HCT116 (cell line): ENCODE results near the gene TCEAL4. TPM values are rescaled to one million over a fixed set of nuclear protein-coding genes. Genes with fewer than 3 reads are reported as not detected.

Source experiments
- ATAC-seq: fragments of 200-7000 bp; cut with Tn5 transposase; 2 replicates; pipeline ENCODE4 v1.9.1; 2020; ENCODE audit warnings: mild to moderate bottlenecking, moderate library complexity
- BruUV-seq: library from RNA; stranded (reverse); fragments of 400-500 nt; replicated peaks from 2 replicates; lab custom pipeline; 2021; lab: Mats Ljungman, UMichigan
- CTCF ChIA-PET: fragments of 300-600 bp; sonication (Branson Sonifier 250); formaldehyde crosslinking; loops from one replicate; lab custom pipeline; 2021; ENCODE audit warnings: antibody characterized with exemption; lab: Charles Lee
- POLR2A ChIA-PET: fragments of 300-600, 350-600 bp; sonication (Branson Sonifier 250); formaldehyde crosslinking; loops from one replicate; lab custom pipeline; 2021; ENCODE audit warnings: antibody characterized with exemption; lab: Charles Lee
- RAD21 ChIA-PET, 2 experiments: fragments of 300-600 bp; sonication (Branson Sonifier 250); formaldehyde crosslinking; loops; one replicate each; lab custom pipeline; 2023; ENCODE audit warnings: low total read pairs in 2 of 2; ENCODE audit not compliant: uncharacterized antibody in 2 of 2, unreplicated experiment in 2 of 2, low non-redundant PET in 1 of 2; lab: Charles Lee
- DNase-seq: peaks from one replicate; pipeline ENCODE4 v3.0.0-alpha.2; 2010; ENCODE audit warnings: low read depth, low spot score
- H2AFZ ChIP-seq: fragments of 200-600 bp; shearing (Covaris generic), sonication (generic); 2 replicates; pipeline ENCODE4 v1.6.1; 2017; ENCODE audit warnings: low read depth, mixed run types, mixed read lengths, antibody characterized with exemption, low read length; ENCODE audit not compliant: poor library complexity, severe bottlenecking
- H3K27ac ChIP-seq: 2 replicates; pipeline ENCODE4 v1.5.1; 2012; ENCODE audit warnings: low read depth, low read length
- H3K27me3 ChIP-seq: fragments of 200-600 bp; sonication (generic); 2 replicates; pipeline ENCODE4 v1.6.1; 2016; ENCODE audit warnings: mixed run types, low read length, mixed read lengths; ENCODE audit not compliant: insufficient read depth
- H3K36me3 ChIP-seq, 2 experiments: fragments of 200-500 bp in 1 of 2; fragments of 200-600 bp in 1 of 2; sonication (Bioruptor generic) in 1 of 2; sonication (generic) in 1 of 2; 2 replicates each; pipeline versions ENCODE4 v1.5.1 to v1.6.1; 2014 to 2016; ENCODE audit warnings: low read length in 2 of 2, inconsistent platforms in 1 of 2, mixed read lengths in 1 of 2, mixed run types in 1 of 2; ENCODE audit not compliant: insufficient read depth in 2 of 2, control insufficient read depth in 1 of 2
- H3K4me1 ChIP-seq, 2 experiments: fragments of 200-600 bp in 1 of 2; sonication (generic) in 1 of 2; 2 replicates each; pipeline versions ENCODE4 v1.5.1 to v1.6.1; 2012 to 2017; ENCODE audit warnings: low read length in 2 of 2, inconsistent platforms in 1 of 2, mild to moderate bottlenecking in 1 of 2, mixed read lengths in 1 of 2, mixed run types in 1 of 2, moderate library complexity in 1 of 2; ENCODE audit not compliant: insufficient read depth in 2 of 2, control insufficient read depth in 1 of 2
- H3K4me2 ChIP-seq: fragments of 200-600 bp; sonication (generic); 2 replicates; pipeline ENCODE4 v1.6.1; 2017; ENCODE audit warnings: mixed run types, low read length, mixed read lengths
- H3K4me3 ChIP-seq, 2 experiments: fragments of 200-600 bp in 1 of 2; sonication (generic) in 1 of 2; replicated peaks in 1 of 2; 2 replicates each; pipeline ENCODE4 v1.5.1; 2011 to 2016; ENCODE audit warnings: low read length in 2 of 2, control low read depth in 1 of 2, low read depth in 1 of 2, mild to moderate bottlenecking in 1 of 2, mixed read lengths in 1 of 2, mixed run types in 1 of 2
- H3K79me2 ChIP-seq: fragments of 200-600 bp; sonication (generic); 2 replicates; pipeline ENCODE4 v1.6.1; 2017; ENCODE audit warnings: mild to moderate bottlenecking, mixed run types, low read length, moderate library complexity, mixed read lengths; ENCODE audit not compliant: insufficient read depth
- H3K9ac ChIP-seq: fragments of 200-600 bp; sonication (generic); 2 replicates; pipeline ENCODE4 v1.6.1; 2016; ENCODE audit warnings: low read length, mixed read lengths
- H3K9me2 ChIP-seq: fragments of 200-600 bp; sonication (generic), shearing (Covaris generic); 2 replicates; pipeline ENCODE4 v1.6.1; 2017; ENCODE audit warnings: mixed run types, mild to moderate bottlenecking, moderate library complexity; ENCODE audit not compliant: insufficient read depth
- H3K9me3 ChIP-seq, 2 experiments: fragments of 200-500 bp in 1 of 2; fragments of 200-600 bp in 1 of 2; sonication (Bioruptor generic) in 1 of 2; sonication (generic) in 1 of 2; 2 replicates each; pipeline ENCODE4 v1.6.1; 2014 to 2017; ENCODE audit warnings: low read length in 2 of 2, mixed read lengths in 2 of 2, inconsistent platforms in 1 of 2, low read depth in 1 of 2, mild to moderate bottlenecking in 1 of 2, mixed run types in 1 of 2, moderate library complexity in 1 of 2; ENCODE audit not compliant: control insufficient read depth in 1 of 2, insufficient read depth in 1 of 2
- H4K20me1 ChIP-seq: fragments of 200-600 bp; sonication (generic), shearing (Covaris generic); 2 replicates; pipeline ENCODE4 v1.6.1; 2017; ENCODE audit warnings: mixed run types, mild to moderate bottlenecking, moderate library complexity; ENCODE audit not compliant: insufficient read depth
- CEBPB ChIP-seq: IDR thresholded peaks from 2 replicates; pipeline ENCODE4 v1.6.1; 2012; ENCODE audit warnings: low read depth
- EGR1 ChIP-seq: IDR thresholded peaks from 2 replicates; pipeline ENCODE4 v1.6.1; 2012; ENCODE audit warnings: low read depth
- EZH2 ChIP-seq: fragments of 200-600 bp; sonication (generic); IDR thresholded peaks from 2 replicates; pipeline ENCODE4 v1.6.1; 2017; ENCODE audit warnings: antibody characterized with exemption, mixed run types
- EZH2phosphoT487 ChIP-seq: fragments of 200-600 bp; IDR thresholded peaks from 2 replicates; pipeline ENCODE4 v1.6.1; 2018; ENCODE audit warnings: antibody characterized with exemption, borderline replicate concordance
- POLR2A ChIP-seq: IDR thresholded peaks from 2 replicates; pipeline ENCODE4 v1.7.0; 2011; ENCODE audit warnings: borderline replicate concordance; ENCODE audit not compliant: insufficient read depth, insufficient read length; ENCODE audit errors: extremely low read depth
- POLR2AphosphoS5 ChIP-seq: IDR thresholded peaks from 2 replicates; pipeline ENCODE4 v1.6.1; 2011; ENCODE audit warnings: mild to moderate bottlenecking, low read depth, low read length, moderate library complexity
- SIN3A ChIP-seq: IDR thresholded peaks from 2 replicates; pipeline ENCODE4 v1.6.1; 2012; ENCODE audit warnings: low read depth
- intact Hi-C: fragments of 100-400 bp; cut with micrococcal nuclease; formaldehyde crosslinking; loops from 2 replicates; pipeline ENCODE4 v1.10.0; 2022
- total RNA-seq: library from RNA; stranded (reverse); gene quantifications from one replicate; pipeline ENCODE4 v1.2.1, GENCODE V29; 2021; ENCODE audit not compliant: unreplicated experiment
- TF ChIP-seq, protein P1 (sequence below): IDR thresholded peaks from 2 replicates; pipeline ENCODE4 v1.6.1; 2012; ENCODE audit warnings: low read depth
- TF ChIP-seq, protein P2 (sequence below): IDR thresholded peaks from 2 replicates; pipeline ENCODE4 v1.6.1; 2012

The TCEAL4 gene
- total RNA-seq, 1 experiment from 2014 or later: 23.5 TPM

DNA sequence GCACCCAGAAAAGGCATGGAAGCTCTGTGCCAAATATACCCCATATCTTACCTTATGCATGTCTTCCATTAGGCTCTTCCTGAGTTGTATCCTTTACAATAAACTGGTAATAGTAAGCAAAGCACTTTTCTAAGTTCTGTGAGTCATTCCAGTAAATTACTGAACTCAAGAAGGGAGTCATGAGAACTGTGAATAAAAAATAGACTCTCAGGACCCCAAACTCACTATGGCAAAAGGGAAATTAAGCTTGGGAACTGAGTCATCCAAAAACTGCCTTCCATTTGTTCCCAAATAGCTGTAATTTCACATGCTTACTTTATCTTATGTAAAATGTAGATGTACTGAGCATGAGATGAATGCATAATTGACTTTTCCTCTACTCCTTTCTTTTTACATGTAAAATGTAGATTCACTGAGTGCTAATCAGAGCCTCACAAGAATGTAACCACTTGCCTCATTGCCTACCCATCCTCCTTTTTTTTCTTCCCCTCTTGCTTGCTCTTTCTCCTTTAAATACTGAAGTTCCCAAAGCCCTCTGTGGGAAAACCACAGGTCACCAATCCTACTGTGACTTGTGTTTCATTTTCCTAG, 30.6 kb downstream of the TCEAL4 start:
- H3K4me2 ChIP-seq: no peak overlapping the region
- no peak overlapping the region for H3K27ac ChIP-seq
- BruUV-seq: no TSS peak
- H3K9ac ChIP-seq: no peak overlapping the region
- CTCF ChIA-PET: no interaction called here
- no peak for ATAC-seq
- POLR2A ChIA-PET: no interaction called here
- no peaks in the 10 kb centered on the region for H3K9me2 ChIP-seq
- no peaks in the 10 kb centered on the region for H3K9me3 ChIP-seq
- no peak overlapping the region for H3K4me3 ChIP-seq
- no peak overlapping the region for H2AFZ ChIP-seq
- no peaks in the 10 kb centered on the region for H3K36me3 ChIP-seq
- RAD21 ChIA-PET: no interaction called here
- TF ChIP-seq, protein P1, sequence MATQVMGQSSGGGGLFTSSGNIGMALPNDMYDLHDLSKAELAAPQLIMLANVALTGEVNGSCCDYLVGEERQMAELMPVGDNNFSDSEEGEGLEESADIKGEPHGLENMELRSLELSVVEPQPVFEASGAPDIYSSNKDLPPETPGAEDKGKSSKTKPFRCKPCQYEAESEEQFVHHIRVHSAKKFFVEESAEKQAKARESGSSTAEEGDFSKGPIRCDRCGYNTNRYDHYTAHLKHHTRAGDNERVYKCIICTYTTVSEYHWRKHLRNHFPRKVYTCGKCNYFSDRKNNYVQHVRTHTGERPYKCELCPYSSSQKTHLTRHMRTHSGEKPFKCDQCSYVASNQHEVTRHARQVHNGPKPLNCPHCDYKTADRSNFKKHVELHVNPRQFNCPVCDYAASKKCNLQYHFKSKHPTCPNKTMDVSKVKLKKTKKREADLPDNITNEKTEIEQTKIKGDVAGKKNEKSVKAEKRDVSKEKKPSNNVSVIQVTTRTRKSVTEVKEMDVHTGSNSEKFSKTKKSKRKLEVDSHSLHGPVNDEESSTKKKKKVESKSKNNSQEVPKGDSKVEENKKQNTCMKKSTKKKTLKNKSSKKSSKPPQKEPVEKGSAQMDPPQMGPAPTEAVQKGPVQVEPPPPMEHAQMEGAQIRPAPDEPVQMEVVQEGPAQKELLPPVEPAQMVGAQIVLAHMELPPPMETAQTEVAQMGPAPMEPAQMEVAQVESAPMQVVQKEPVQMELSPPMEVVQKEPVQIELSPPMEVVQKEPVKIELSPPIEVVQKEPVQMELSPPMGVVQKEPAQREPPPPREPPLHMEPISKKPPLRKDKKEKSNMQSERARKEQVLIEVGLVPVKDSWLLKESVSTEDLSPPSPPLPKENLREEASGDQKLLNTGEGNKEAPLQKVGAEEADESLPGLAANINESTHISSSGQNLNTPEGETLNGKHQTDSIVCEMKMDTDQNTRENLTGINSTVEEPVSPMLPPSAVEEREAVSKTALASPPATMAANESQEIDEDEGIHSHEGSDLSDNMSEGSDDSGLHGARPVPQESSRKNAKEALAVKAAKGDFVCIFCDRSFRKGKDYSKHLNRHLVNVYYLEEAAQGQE: no peak
- TF ChIP-seq EGR1 (no peak), POLR2A (no peak), POLR2AphosphoS5 (no peak), CEBPB (no peak), EZH2phosphoT487 (no peak), SIN3A (no peak), EZH2 (no peak)
- TF ChIP-seq, protein P2, sequence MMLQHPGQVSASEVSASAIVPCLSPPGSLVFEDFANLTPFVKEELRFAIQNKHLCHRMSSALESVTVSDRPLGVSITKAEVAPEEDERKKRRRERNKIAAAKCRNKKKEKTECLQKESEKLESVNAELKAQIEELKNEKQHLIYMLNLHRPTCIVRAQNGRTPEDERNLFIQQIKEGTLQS: no peak
- intact Hi-C loops: no loop called here
- peaks cover 0 to 10% of the 10 kb centered on the region in 2 experiments; a peak in 2 of 4 replicates for H3K4me1 ChIP-seq
- H3K27me3 ChIP-seq: no peaks in the 10 kb centered on the region
- H3K79me2 ChIP-seq: no peaks in the 10 kb centered on the region
- no peaks in the 10 kb centered on the region for H4K20me1 ChIP-seq
- DNase-seq: no peak
